Activated naive CD8-positive, alpha-beta T cell (primary cell): ENCODE results near the gene SLC16A2.
A peak's percentile ranks its signal among the peaks of the same experiment; 100 is the strongest.

Experiments
- H3K27ac Mint-ChIP-seq: one replicate; pipeline ENCODE4 v1.8.0; 2021; ENCODE audit warnings: mixed read lengths
- H3K27me3 Mint-ChIP-seq: one replicate; pipeline ENCODE4 v1.8.0; 2021; ENCODE audit warnings: mixed read lengths
- H3K36me3 Mint-ChIP-seq: one replicate; pipeline ENCODE4 v1.8.0; 2021; ENCODE audit warnings: mixed read lengths
- H3K4me1 Mint-ChIP-seq: one replicate; pipeline ENCODE4 v1.8.0; 2021; ENCODE audit warnings: low read depth, mixed read lengths
- H3K4me3 Mint-ChIP-seq: one replicate; pipeline ENCODE4 v1.8.0; 2021; ENCODE audit warnings: mild to moderate bottlenecking, mixed read lengths
- H3K9me3 Mint-ChIP-seq: one replicate; pipeline ENCODE4 v1.8.0; 2021; ENCODE audit warnings: low read depth, mixed read lengths

Gene SLC16A2

DNA sequence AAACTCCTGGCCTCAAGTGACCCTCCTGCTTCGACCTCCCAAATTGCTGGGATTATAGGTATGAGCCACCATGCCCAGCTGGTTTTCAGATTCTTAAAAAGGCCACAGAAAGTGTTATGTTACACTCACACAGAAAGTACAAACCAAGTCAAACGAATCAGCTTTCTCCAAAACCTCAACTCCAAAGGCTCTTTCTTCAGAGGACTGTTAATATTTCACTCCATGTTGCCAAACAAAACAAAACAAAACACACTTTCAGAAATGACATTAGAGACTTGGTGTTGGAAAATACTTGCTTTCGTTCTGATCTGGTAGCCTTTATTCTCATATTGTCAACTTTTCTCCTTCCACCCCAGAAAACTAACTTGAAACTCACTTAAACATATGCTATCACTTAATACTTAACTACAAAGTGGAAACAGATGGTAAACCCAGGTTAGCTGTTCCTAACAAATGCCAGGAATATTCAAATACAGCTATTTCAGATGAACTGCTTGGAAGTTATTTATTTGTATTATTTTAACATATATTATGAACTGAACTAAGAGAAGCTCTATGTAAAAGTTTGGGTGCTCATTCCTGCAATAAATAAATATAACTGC lies 158.4 kb downstream of the SLC16A2 start:
- Mint-ChIP-seq H3K36me3 (no peaks in the 10 kb centered on the region), H3K4me3 (no peak overlapping the region), H3K9me3 (no peaks in the 10 kb centered on the region), H3K4me1 (no peaks in the 10 kb centered on the region), H3K27me3 (no peaks in the 10 kb centered on the region), H3K27ac (peak overlapping the region; percentile 17)
